GM23338 (cell line): ENCODE measurements around the gene TTC28. TPM values are rescaled to one million over a fixed set of nuclear protein-coding genes. Genes with fewer than 3 reads are reported as not detected.

ENCODE experiments used
- ATAC-seq: fragments of 200-7000 bp; cut with Tn5 transposase; 3 replicates; pipeline ENCODE4 v1.9.1; 2020
- DNase-seq: peaks from one replicate; pipeline ENCODE4 v3.0.0-alpha.2; 2015; ENCODE audit warnings: low spot score
- H2AFZ ChIP-seq: fragments of 200-600 bp; sonication (generic); 2 replicates; pipeline ENCODE4 v1.8.0; 2016; ENCODE audit warnings: antibody characterized with exemption, mild to moderate bottlenecking, moderate library complexity
- H3F3A ChIP-seq: fragments of 200-600 bp; sonication (generic); replicated peaks from 2 replicates; pipeline ENCODE4 v1.8.0; 2017; ENCODE audit warnings: antibody characterized with exemption, mixed run types, low read depth
- H3K27ac ChIP-seq: fragments of 200-600 bp; sonication (generic); 2 replicates; pipeline ENCODE4 v1.6.1; 2016; ENCODE audit warnings: low read depth
- H3K27me3 ChIP-seq: fragments of 200-600 bp; sonication (generic); 2 replicates; pipeline ENCODE4 v1.8.0; 2016; ENCODE audit warnings: mild to moderate bottlenecking, mixed run types, moderate library complexity; ENCODE audit not compliant: insufficient read depth
- H3K36me3 ChIP-seq: fragments of 200-600 bp; sonication (generic); 2 replicates; pipeline ENCODE4 v1.8.0; 2016; ENCODE audit warnings: mild to moderate bottlenecking; ENCODE audit not compliant: insufficient read depth
- H3K4me1 ChIP-seq: fragments of 200-600 bp; sonication (generic); 2 replicates; pipeline ENCODE4 v1.8.0; 2016; ENCODE audit warnings: mild to moderate bottlenecking, moderate library complexity; ENCODE audit not compliant: insufficient read depth
- H3K4me2 ChIP-seq: fragments of 200-600 bp; sonication (generic); 2 replicates; pipeline ENCODE4 v1.7.1; 2017; ENCODE audit warnings: mixed run types
- H3K4me3 ChIP-seq: fragments of 200-600 bp; sonication (generic); 2 replicates; pipeline ENCODE4 v1.6.1; 2016; ENCODE audit warnings: mixed run types
- H3K79me2 ChIP-seq: fragments of 200-600 bp; sonication (generic); replicated peaks from 2 replicates; pipeline ENCODE4 v1.8.0; 2017; ENCODE audit warnings: mild to moderate bottlenecking; ENCODE audit not compliant: insufficient read depth
- H3K9me2 ChIP-seq: fragments of 200-600 bp; sonication (generic); 2 replicates; pipeline ENCODE4 v1.8.0; 2017; ENCODE audit not compliant: insufficient read depth
- H4K20me1 ChIP-seq: fragments of 200-600 bp; sonication (generic); replicated peaks from 2 replicates; pipeline ENCODE4 v1.8.0; 2017; ENCODE audit warnings: mild to moderate bottlenecking; ENCODE audit not compliant: insufficient read depth
- H3K27ac Mint-ChIP-seq: 2 replicates; pipeline ENCODE4 v1.8.0; 2020; ENCODE audit warnings: inconsistent platforms, mild to moderate bottlenecking, moderate library complexity, mixed read lengths
- H3K27me3 Mint-ChIP-seq: 3 replicates; pipeline ENCODE4 v1.8.0; 2022; ENCODE audit warnings: low read depth, mild to moderate bottlenecking, moderate library complexity, mixed read lengths, inconsistent platforms; ENCODE audit not compliant: insufficient read depth, poor library complexity
- H3K36me3 Mint-ChIP-seq: 3 replicates; pipeline ENCODE4 v1.8.0; 2021; ENCODE audit warnings: low read depth, mild to moderate bottlenecking, inconsistent platforms, moderate library complexity, mixed read lengths
- H3K4me1 Mint-ChIP-seq: 3 replicates; pipeline ENCODE4 v1.8.0; 2020; ENCODE audit warnings: mild to moderate bottlenecking, inconsistent platforms, mixed read lengths
- H3K4me3 Mint-ChIP-seq: 3 replicates; pipeline ENCODE4 v1.8.0; 2021; ENCODE audit warnings: moderate library complexity, mild to moderate bottlenecking, inconsistent platforms, mixed read lengths
- H3K9me3 Mint-ChIP-seq: 3 replicates; pipeline ENCODE4 v1.8.0; 2020; ENCODE audit warnings: moderate library complexity, mild to moderate bottlenecking, inconsistent platforms, mixed read lengths
- CREB1 ChIP-seq: fragments of 250-450 bp; sonication (Bioruptor Pico); IDR thresholded peaks from 2 replicates; pipeline ENCODE4 v1.5.0; 2020; ENCODE audit warnings: low read depth, mild to moderate bottlenecking, moderate library complexity
- ETS1 ChIP-seq: IDR thresholded peaks from 2 replicates; pipeline ENCODE4 v1.6.1; 2016; ENCODE audit warnings: antibody characterized with exemption
- EZH2 ChIP-seq: fragments of 200-600 bp; sonication (generic); IDR thresholded peaks from one replicate; pipeline ENCODE4 v1.8.0; 2017; ENCODE audit warnings: antibody characterized with exemption, mild to moderate bottlenecking, low read depth; ENCODE audit not compliant: unreplicated experiment
- NANOG ChIP-seq: IDR thresholded peaks from 2 replicates; pipeline ENCODE4 v1.6.1; 2016; ENCODE audit warnings: antibody characterized with exemption, borderline replicate concordance
- POLR2AphosphoS5 ChIP-seq: IDR thresholded peaks from 2 replicates; pipeline ENCODE4 v1.6.1; 2016; ENCODE audit warnings: antibody characterized with exemption, low read depth
- REST ChIP-seq: IDR thresholded peaks from one replicate; pipeline ENCODE4 v1.6.1; 2018; ENCODE audit warnings: antibody characterized with exemption; ENCODE audit not compliant: unreplicated experiment
- STAT1 ChIP-seq: IDR thresholded peaks from one replicate; pipeline ENCODE4 v1.6.1; 2016; ENCODE audit warnings: antibody characterized with exemption; ENCODE audit not compliant: unreplicated experiment
- ZNF331 ChIP-seq: fragments of 250-450 bp; sonication (Bioruptor Pico); IDR thresholded peaks from 2 replicates; pipeline ENCODE4 v1.5.0; 2020; ENCODE audit warnings: low read depth, mild to moderate bottlenecking, moderate library complexity
- ZNF462 ChIP-seq: fragments of 250-450 bp; sonication (Bioruptor Pico); IDR thresholded peaks from 2 replicates; pipeline ENCODE4 v1.5.0; 2020; ENCODE audit warnings: mild to moderate bottlenecking, moderate library complexity
- polyA plus RNA-seq: library from polyadenylated mRNA; unstranded; fragments of >200 nt; fragmentation: Nextera tagmentation; extraction: Ambion mirVana; gene quantifications from 2 replicates; pipeline ENCODE4 v1.2.1, GENCODE V29; 2016
- total RNA-seq: library from RNA; depleted of rRNA; stranded (reverse); fragments of >200 nt; shearing (Covaris generic); gene quantifications from 2 replicates; pipeline ENCODE4 v1.2.3, GENCODE V29; 2014

Gene TTC28
- total and polyA plus RNA-seq, 2 experiments from 2014 or later: 4.5 to 16.1 TPM

GRCh38 chr22:27937453-27937852, 742.2 kb downstream of the TTC28 start (continued):
- TF ChIP-seq POLR2AphosphoS5 (no peak), ZNF331 (CRISPR knock-in tag) (no peak), STAT1 (no peak), EZH2 (no peak), REST (no peak), CREB1 (no peak)

GRCh38 chr22:27935897-27936296, 743.7 kb downstream of the TTC28 start:
- no peak for ATAC-seq
- peaks cover 16% of the 10 kb centered on the region; the same call in 2 of the 3 replicates for H3K36me3 Mint-ChIP-seq
- no peak for DNase-seq
- Histone ChIP-seq H3K27ac (no peak overlapping the region), H3K4me3 (no peak overlapping the region), H4K20me1 (no peaks in the 10 kb centered on the region), H3K27me3 (no peaks in the 10 kb centered on the region), H3K36me3 (no peaks in the 10 kb centered on the region), H3K4me1 (peaks cover 2% of the 10 kb centered on the region), H3K79me2 (no peaks in the 10 kb centered on the region; the same call in 1 of the 2 replicates), H3K9me2 (no peaks in the 10 kb centered on the region; the same call in 1 of the 2 replicates), H2AFZ (no peak overlapping the region), H3F3A (no peaks in the 10 kb centered on the region), H3K4me2 (no peak overlapping the region)
- peaks cover 10% of the 10 kb centered on the region for H3K4me1 Mint-ChIP-seq
- TF ChIP-seq ETS1 (no peak), STAT1 (no peak), ZNF331 (CRISPR knock-in tag) (no peak), NANOG (no peak), ZNF462 (no peak)
- H3K27me3 Mint-ChIP-seq: no peaks in the 10 kb centered on the region
- H3K27ac Mint-ChIP-seq: no peak overlapping the region
- no peaks in the 10 kb centered on the region; the same call in 2 of the 3 replicates for H3K9me3 Mint-ChIP-seq
- H3K4me3 Mint-ChIP-seq: no peak overlapping the region
